Dermis blood vessel endothelial cell (primary cell): ENCODE results near the gene ADCK2. TPM values are rescaled to one million over a fixed set of nuclear protein-coding genes. Genes with fewer than 3 reads are reported as not detected.

Experiments
- total RNA-seq: library from RNA; depleted of rRNA; stranded (reverse); fragments of >200 nt; gene quantifications from 2 replicates; pipeline ENCODE4 v1.2.3, GENCODE V29; 2014

Gene ADCK2
- total RNA-seq, 1 donor from 2014 or later, result 44.2 TPM

Other genes starting within 250 kb of the ADCK2 start
- gene MKRN1, start 193.4 kb upstream of the ADCK2 start, total RNA-seq, result 56.7 and 72.4 TPM in 2 replicates
- 0.14 and 1.0 TPM in 2 replicates for gene DENND2A, start 32.1 kb upstream of the ADCK2 start, total RNA-seq
- 124 and 217 TPM in 2 replicates for gene NDUFB2, start 23.8 kb downstream of the ADCK2 start, total RNA-seq